Measurements from ENCODE around the gene GOLGA5.

Gene GOLGA5

DNA sequence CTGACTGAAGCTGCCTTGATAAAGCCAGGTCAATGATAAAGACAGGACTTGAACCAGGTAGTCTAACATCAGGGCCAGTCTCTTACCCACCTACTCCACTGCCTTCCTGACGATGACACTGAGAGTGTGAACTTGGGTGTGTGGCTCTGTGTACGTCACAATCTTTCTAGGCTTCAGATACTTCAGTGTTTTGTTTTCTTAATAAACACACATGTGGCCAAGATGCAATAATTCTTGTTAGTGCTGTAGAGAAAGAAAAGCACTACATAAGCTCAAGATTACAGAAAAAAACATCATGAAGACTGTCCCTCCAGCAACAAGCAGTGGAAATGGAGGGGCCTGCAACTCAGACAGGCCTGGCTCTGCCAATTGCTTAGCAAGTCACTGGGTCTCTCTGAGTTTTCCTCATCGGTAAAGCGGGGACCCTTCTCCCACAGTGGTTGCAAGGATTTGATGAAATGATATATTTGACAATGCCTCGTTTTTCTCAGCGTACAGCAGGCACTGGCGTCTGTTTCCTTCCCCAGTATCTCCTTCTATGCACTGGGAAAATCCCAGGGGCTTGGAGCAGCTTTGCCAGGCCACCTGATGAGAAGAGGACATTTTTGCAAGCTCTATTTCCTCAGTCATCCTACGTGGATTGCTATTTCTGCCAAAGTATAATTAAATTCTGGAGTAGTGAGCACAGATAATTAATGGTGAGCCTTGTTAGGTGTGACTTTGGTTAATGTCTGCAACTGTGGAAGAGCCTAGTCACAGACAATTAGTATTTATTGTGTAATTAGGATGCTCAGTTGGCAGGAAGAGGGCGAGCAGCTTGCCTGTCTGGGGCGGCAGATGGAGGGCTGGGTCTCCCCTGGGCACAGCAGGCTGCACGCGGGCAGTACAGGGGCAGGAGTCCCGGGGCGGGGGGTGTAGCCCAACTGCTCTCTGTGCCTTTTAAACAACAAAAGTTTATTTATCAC is 73.1 kb downstream of the GOLGA5 start:
- in situ Hi-C loops (cut with HindIII; ENCODE audit: low sequenced_read_pairs), result no loop called here

DNA sequence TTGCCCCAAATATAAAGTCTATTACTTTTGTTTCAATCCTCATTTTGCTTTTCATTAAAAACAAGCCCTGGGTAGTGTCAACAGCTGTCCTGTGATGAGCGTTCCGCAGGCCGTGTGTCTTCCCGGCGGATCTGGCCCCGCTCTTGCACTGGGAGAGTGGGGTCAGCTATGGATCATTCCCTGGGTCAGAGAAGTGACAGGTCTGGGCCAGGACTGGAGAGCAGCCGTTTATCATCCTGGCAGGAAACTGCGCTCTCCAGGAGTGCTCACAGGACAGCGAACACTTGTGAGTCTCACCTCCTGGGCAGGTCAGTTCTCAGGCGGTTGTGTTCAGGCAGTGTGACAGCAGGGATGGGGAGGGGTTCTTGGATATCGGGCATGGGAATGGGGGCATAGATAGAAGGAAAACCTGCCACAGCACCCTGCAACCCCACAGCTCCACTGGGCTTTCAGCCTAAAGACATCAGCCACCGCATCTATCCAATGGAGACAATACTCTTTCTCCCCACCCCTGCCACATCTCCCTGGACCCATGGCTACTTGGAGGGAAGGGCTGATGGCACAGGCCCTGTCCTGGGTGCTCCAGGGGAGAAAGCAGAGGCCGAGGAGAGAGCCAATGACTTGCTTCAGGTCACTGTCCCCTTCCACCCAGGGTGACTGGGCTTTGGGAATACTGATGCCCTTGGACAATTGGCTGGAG is 81.0 kb downstream of the GOLGA5 start:
- in situ Hi-C loops (cut with HindIII; ENCODE audit: low sequenced_read_pairs), result no loop called here

DNA sequence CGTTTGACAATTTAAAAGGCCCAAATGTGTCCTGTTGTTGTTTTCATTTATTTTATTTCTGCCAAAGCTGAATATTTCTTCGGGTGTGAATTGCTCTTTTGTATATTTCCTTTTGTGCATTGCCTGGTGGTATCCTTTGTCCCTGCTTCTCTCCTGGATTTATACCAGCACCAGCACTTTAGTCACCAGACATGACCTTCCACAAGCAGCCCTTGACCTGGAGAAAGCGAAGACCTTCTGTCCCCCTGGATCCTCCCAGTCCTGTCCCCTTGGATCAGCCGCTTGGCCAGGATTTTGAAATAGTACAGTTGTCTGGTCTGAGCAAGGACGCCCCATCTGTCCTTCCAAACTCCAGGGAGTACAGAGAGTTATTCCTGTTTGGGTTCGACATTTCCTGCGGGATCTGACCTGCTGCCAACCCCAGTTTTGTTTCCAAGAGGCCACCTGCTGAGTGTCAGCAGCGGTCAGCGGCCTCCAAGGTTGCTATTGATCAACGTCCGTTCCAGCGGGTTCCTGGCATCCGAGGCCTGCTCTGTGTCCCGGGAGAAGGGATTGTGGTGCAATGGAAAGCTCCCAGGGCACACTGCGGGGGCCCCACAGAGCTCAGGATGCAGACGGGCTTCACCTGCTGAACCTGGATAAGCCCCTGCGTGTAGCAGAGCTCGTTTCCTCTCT is 83.8 kb downstream of the GOLGA5 start:
- in situ Hi-C loops (cut with HindIII; ENCODE audit: low sequenced_read_pairs), result no loop called here

DNA sequence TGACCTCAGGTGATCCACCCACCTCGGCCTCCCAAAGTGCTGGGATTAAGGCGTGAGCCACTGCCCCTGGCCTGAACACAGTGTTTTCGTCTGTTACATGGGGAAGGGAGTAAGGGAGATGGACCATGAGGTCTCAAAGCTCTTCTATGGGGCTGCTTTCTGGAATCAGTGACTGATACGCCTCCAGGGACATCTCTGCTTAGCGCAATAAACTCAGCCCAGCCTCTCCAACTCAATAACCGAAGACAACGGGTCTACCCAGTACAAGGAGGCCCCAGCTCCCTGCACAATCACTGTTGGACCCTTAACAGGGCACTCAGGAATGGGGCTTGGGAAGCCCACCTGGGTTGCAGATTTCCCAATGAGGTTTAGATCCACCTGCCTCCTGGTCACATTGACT is 86.2 kb downstream of the GOLGA5 start:
- in situ Hi-C loops (cut with HindIII; ENCODE audit: low sequenced_read_pairs), result no loop called here

DNA sequence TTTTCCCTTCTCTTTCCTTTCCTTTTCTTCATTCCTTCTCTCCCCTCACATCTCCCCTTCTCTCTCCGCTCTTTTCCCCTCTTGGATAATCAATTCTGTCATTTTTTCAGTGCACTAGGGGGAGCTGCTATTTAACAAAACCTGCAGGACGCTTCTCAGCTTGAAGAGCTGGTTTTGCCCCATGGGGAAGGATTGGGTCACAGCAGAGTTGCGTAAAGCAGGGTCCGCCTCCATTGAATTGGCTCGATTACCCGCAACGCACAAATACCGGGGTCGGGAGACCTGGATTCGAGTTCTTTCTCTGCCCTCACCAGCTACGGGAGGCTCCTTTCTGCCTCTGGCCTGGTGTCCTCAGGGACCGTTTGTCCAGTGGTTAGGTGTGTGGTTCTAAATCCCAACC is 86.7 kb downstream of the GOLGA5 start:
- in situ Hi-C loops (cut with HindIII; ENCODE audit: low sequenced_read_pairs), result no loop called here

DNA sequence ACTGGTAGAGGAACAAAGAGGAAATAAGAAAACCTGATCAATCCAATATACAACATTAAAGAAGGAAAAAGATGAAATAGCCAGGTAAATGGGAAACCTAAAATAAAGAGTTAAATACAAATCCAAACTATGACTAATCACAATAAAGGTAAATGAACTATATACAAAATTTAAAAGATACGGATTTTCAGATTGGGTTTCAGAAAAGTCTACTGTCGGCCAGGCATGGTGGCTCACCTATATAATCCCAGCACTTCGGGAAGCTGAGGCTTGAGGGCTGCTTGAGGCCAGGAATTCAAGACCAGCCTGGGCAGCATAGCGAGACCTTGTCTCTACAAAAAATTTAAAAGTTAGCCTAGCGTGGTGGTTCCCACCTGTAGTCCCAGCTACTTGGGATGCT is 89.0 kb downstream of the GOLGA5 start:
- in situ Hi-C loops (cut with HindIII; ENCODE audit: low sequenced_read_pairs), result no loop called here

DNA sequence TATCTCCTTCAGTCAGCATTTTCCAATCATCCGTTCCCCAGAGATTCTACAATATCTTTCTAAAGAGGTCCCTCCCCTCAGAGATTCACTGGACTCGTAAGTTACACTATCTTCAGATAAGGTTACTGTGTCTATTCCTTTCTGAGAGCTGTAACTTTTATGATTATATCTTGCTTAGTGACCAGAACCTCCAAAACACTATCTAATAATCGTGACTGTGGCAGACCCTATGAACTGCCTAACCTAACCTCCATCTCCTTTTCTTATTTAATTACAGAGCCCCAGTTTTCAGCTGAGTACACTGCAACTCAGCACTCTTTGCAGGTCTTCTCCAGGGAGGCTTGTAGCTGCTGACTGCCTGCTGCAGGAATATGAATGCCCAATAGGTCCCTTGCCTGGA is 90.3 kb downstream of the GOLGA5 start:
- in situ Hi-C loops (cut with HindIII; ENCODE audit: low sequenced_read_pairs), result no loop called here

DNA sequence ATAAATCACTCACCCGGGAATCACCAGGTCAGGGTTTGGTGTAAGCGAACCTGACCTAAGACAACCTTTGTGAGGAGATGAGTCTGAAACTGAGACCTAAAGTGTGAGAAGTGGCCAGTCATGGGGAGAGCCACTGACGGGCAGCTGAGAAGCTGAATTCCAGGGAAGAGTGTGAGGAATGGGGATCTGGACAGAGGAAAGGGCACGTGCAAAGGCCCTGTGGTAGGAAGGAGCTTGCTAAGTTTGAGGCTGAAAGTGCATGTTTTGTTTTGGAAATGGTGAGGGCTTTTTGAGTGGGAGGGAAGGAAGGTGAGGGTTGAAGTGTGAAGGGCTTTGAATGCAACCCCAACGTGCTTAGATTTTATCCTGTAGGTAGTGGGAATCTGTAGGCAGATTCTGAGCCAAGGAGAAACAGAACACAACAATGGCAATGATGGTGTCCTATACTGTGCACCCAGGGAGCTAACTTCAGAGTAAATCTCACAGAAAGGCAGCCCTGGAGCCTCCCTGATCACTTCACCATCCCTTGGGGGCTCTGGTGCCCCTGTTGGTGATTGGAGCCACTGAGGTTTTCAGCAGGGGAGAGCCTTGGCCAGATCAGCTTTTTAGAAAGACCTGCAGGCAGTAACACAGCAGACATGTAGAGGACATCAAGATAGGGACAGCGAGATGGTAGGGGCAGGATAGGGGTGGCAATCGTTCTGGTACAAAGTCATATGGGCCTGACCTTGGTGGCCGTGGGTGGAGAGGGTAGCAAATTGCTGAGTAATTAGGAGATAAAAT is 91.4 kb downstream of the GOLGA5 start:
- in situ Hi-C loops (cut with HindIII; ENCODE audit: low sequenced_read_pairs), result no loop called here

DNA sequence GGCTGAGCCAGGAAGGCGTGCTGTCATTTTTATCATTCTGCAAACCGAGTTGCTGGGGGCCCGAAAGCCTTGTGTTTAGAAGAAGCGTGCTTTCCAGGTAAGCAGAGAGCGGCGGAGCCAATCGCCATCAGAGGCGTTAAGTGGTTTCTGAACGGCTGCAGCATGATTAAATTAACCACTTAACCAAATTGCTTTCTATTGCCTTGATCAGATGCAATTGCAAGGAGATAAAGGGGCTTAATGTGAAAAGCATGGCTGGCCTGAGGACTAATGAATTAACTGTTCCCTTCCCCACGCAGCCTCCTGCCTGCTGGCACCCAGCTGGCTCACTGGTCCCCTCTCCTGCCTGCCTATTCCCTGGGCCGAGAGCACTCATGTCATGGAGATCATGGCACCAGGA is 92.2 kb downstream of the GOLGA5 start:
- in situ Hi-C loops (cut with HindIII; ENCODE audit: low sequenced_read_pairs), result no loop called here

DNA sequence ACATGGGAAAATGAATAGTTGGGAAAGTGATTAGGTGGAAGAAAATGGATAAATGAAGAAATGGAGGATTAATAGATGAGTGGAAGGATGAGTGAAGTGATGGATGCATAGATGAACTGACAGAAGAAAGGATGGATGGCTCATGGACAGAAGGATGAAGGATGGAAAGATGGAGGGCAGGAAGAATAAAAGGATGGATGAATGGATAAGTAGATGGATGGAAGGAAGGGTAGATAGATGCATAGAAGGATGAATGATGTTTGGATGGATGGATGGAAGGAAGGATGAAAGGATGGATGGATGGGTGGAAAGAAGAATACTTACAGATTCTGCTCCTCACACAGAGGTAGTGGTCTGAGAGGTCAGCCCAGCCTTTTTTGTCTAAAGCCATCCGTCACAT is 93.1 kb downstream of the GOLGA5 start:
- in situ Hi-C loops (cut with HindIII; ENCODE audit: low sequenced_read_pairs), result no loop called here

DNA sequence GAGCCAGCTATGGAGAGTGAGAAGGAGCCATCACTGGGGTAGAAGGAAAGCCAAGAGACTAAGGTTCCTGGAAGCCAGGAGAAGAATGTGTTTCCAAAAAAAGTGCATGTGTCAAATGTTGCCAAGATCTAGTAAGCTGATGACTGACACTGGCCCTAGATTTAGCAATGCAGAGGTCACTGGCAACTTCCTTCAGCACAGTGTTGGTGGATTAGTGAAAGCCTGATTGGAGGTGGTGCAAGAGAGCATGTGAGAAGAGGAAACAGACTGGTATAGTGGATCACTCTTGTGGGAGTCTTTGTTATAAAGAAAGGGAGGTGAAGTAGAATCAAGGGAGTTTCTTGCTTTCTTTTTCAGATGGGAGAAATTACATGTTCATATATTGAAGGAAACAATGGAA is 94.8 kb downstream of the GOLGA5 start:
- in situ Hi-C loops (cut with HindIII; ENCODE audit: low sequenced_read_pairs), result no loop called here

Data from endothelial cell of hepatic sinusoid (primary cell).